CD4-positive, alpha-beta T cell treated with Interleukin-4 for 4 hours (primary cell): ENCODE results near the gene POFUT2.
A peak's percentile ranks its signal among the peaks of the same experiment; 100 is the strongest.

ENCODE experiments used
- DNase-seq: peaks from one replicate; pipeline ENCODE4 v3.0.0-alpha.2; 2020

The POFUT2 gene

DNA sequence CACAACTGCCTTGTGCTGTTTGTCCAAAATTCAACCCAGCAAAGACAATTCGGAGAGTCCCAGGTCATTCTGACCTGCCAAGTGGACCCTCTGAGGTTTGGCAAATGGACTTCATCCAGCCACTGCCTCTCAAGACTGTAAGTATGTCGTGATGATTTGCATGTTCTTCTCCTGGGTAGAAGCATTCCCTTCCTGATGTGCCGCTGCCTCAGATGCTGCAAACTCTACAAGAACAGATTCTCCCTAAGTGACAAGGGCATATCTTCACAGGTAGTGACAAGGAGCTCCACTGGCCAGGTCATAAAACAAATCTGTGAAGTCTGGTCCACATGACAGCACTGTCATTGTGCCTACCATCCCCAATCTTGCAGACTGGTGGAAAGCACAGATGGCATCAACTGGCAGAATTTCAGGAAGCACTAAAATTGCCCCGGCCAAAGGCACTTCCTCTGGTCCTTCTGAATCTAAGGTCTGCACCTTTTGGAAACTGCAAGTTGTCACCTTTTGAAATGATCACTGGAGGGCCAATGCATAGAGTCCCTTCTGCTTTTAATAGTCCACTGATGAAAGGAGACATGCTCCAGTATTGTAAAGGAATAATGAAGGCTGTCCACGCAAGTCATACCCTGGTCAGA is 27.4 kb downstream of the POFUT2 start:
- DNase-seq, result no peak

- DNase-seq, result no peak
These were observed 28.4 kb downstream of the POFUT2 start for GRCh38 chr21:45259206-45259840.

- no peak for DNase-seq
These were observed 29.2 kb downstream of the POFUT2 start for GRCh38 chr21:45258466-45258865.

DNA sequence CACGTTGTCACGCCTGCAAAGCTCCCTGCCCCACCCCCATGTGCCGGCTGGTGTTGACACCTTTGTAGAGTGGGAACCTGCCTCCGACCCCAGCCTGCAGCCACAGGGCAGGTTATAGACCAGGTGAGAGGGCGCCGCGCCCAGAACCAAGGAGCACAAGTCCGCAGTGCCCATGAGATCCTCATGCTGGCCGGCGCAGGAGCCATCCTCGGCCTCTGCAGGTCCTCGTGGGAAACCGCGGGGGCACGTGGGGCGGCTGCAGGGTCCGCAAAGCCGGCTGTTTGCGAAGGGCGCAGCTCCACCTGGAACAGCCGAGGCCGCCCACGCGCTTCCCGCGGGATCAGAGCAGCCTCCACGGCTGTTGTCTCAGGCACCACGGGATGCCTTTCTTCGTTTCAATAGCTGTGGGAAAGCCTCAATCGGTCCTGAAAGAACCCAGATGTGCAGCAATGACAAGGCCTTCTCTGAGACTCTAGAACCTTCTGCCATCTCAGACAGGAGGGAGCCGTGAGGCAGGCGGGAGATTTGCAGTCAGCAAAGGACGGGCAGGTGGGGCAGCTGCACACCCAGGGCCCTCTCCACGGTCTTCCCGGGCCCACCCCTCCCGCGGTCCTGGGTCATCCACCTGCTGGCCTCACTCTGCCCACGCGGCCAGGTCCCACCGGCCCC is 29.9 kb downstream of the POFUT2 start:
- no peak for DNase-seq

- no peak for DNase-seq
These were observed 30.6 kb downstream of the POFUT2 start for GRCh38 chr21:45256912-45257672.

DNA sequence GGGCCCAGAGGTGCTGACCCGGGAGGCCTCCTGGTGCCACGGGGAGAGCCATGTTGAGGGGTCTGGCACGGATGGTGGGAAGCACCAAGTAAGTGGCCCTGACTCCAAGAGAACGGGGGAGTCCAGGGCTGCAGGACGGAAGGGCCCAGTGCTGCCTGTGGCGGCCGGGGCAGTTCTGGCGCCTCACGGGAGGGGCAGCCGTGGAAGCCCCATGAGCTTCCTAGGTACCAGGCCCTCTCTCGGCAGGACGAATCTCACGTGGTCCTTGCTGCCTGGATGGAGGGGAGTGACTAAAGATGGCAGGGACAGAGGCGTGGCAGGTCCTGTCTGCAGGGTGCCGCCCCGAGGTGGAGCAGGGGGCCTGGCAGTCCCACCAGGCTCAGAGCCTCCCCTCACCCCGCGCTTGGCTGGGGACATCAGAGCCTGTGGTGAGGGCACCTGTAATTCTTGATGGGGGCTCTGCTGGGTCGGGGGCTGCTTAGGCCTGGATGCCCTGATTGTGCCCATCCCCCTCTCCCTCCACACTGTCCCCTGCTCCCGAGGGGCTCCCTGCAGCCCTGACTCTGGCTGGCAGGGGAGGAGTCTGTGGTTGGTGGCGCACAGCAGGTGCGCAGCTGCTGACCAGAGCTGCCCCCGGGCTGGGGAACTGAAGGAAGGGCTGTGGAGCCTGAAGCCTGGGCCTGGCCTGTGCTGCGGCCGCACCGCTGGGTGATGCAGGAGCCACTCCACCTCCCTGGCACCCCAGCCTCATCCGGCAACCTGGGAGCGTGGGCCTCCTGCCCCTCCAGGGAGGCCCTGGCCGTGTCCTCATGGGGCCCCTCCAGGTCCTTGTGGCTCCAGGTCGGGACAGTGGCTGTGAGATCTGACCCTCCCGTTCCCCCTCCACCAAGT is 31.4 kb downstream of the POFUT2 start:
- DNase-seq, result no peak

GRCh38 chr21:45255381-45256020 is 32.2 kb downstream of the POFUT2 start:
- DNase-seq, result peak; percentile 33

GRCh38 chr21:45254460-45254930 is 33.2 kb downstream of the POFUT2 start:
- no peak for DNase-seq

- DNase-seq, result no peak
These were observed 33.8 kb downstream of the POFUT2 start for GRCh38 chr21:45253633-45254459.

GRCh38 chr21:45253180-45253579 is 34.5 kb downstream of the POFUT2 start:
- DNase-seq, result no peak

GRCh38 chr21:45252448-45252925 is 35.2 kb downstream of the POFUT2 start:
- no peak for DNase-seq

GRCh38 chr21:45251635-45252447 is 35.9 kb downstream of the POFUT2 start:
- DNase-seq, result no peak

- DNase-seq, result no peak
These were observed 36.6 kb downstream of the POFUT2 start for GRCh38 chr21:45250914-45251634.

- no peak for DNase-seq
These were observed 37.4 kb downstream of the POFUT2 start for GRCh38 chr21:45250272-45250671.

DNA sequence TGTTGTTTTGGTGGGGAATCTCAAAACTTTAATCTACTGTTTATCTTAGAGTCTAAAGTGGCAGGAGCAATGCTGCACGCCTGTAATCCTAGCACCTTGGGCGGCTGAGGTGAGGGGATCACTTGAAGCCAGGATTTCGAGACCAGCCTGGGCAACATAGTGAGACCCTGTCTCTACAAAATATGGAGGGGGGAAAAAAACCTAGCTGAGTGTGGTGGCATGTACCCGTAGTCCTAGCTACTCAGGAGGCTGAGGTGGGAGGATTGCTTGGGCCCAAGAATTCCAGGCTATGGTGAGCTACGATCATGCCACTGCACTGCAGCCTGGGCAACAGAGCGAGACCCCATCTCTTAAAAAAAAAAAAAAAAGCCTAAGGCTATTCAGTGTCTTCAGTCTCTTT is 38.1 kb downstream of the POFUT2 start:
- DNase-seq, result no peak

DNA sequence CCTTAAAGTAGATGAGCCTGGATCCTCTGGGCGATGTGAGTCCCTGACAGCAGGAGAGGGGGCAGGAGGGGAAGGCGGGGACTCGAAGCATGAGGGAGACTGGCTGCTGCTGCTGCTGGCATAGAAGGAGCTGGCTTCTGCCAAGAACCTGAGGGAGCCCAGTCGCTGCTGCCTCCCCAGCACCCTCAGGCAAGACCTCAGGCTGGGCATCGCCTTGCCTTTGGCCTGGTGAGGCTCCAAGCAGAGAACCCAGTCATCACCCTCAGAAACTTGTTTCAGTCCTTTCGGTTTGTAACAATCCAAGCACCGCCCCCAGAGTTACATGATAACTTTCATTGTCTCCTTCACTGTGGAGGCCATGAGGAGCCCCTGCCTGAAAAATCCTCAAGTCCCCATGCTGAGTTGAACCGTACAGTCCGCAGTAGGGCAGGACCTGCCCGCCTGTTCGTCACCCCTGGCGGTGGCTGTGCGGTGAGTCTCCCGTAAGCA is 38.8 kb downstream of the POFUT2 start:
- no peak for DNase-seq

- no peak for DNase-seq
These were observed 39.3 kb downstream of the POFUT2 start for GRCh38 chr21:45248301-45248892.
